Aorta (tissue), 5 donors: ENCODE data around the gene PTPRK. TPM values are rescaled to one million over a fixed set of nuclear protein-coding genes. Genes with fewer than 3 reads are reported as not detected.
A peak's percentile ranks its signal among the peaks of the same experiment; 100 is the strongest.

Experiments used
- ATAC-seq: fragments of 200-7000 bp; cut with Tn5 transposase; one replicate; pipeline ENCODE4 v1.9.1; 2022; ENCODE audit warnings: moderate library complexity; ENCODE audit not compliant: low FRiP score
- DNase-seq, 2 donors: peaks; one replicate each; pipeline ENCODE4 v3.0.0-alpha.2; 2020
- H3K27ac ChIP-seq, 2 donors: one replicate each; pipeline ENCODE4 v1.5.1; 2013; ENCODE audit warnings: low read length in 2 of 2, mild to moderate bottlenecking in 2 of 2, moderate library complexity in 2 of 2, control low read depth in 1 of 2, inconsistent platforms in 1 of 2, low read depth in 1 of 2
- H3K27me3 ChIP-seq, 2 donors: one replicate each; pipeline ENCODE4 v1.6.1; 2013; ENCODE audit warnings: control low read depth in 1 of 2, low read length in 1 of 2, mild to moderate bottlenecking in 1 of 2, moderate library complexity in 1 of 2; ENCODE audit not compliant: insufficient read depth in 2 of 2, control insufficient read depth in 1 of 2
- H3K36me3 ChIP-seq, 2 donors: one replicate each; pipeline ENCODE4 v1.6.1; 2013; ENCODE audit warnings: control low read depth in 1 of 2, low read length in 1 of 2, mild to moderate bottlenecking in 1 of 2; ENCODE audit not compliant: insufficient read depth in 2 of 2, control insufficient read depth in 1 of 2
- H3K4me1 ChIP-seq, 2 donors: one replicate each; pipeline ENCODE4 v1.6.1; 2013; ENCODE audit warnings: low read length in 2 of 2, control low read depth in 1 of 2, mild to moderate bottlenecking in 1 of 2, moderate library complexity in 1 of 2; ENCODE audit not compliant: insufficient read depth in 2 of 2, control insufficient read depth in 1 of 2
- H3K4me3 ChIP-seq, 2 donors: one replicate each; pipeline ENCODE4 v1.5.1; 2013; ENCODE audit warnings: low read length in 2 of 2, control low read depth in 1 of 2, mild to moderate bottlenecking in 1 of 2
- H3K9me3 ChIP-seq: one replicate; pipeline ENCODE4 v1.6.1; 2013; ENCODE audit warnings: mild to moderate bottlenecking, low read length; ENCODE audit not compliant: control insufficient read depth
- WGBS, 2 donors: extraction: QIAGEN DNeasy Blood & Tissue Kit; methylation state at CpG; one replicate each; pipeline ENCODE4 v1.1.7; 2013; 5-methylcytosine and 5-hydroxymethylcytosine counted together
- intact Hi-C, 2 donors: fragments of 100-400 bp; cut with DNase I; formaldehyde crosslinking; loops; one replicate each; pipeline versions ENCODE4 v1.14.2 to v1.15.0; 2022
- polyA plus RNA-seq, 2 donors: library from polyadenylated mRNA; stranded (reverse); fragments of 200-250 nt; gene quantifications; one replicate each; pipeline ENCODE4 v1.2.3, GENCODE V29; 2013
- total RNA-seq, 2 donors: library from RNA; stranded (reverse); fragmentation: NEBNext Ultra II Directional; extraction: Animal tissue kit (Norgen Biotek cat#: 25700); gene quantifications; one replicate each; pipeline ENCODE4 v1.2.1, GENCODE V29; 2021
- donor health status: healthy with polysubstance abuse.
- donor health status: Bipolar disorder and iron deficiency.
- donor health status: DM: no; HTN: no; CAD: no.
- donor health status: DM: no; HTN: no; CAD: no.
- donor health status: DM: yes; HTN: yes; CAD: no.

The PTPRK gene
- total and polyA plus RNA-seq, 4 donors = 3.9 to 50.6 (median 24.9) TPM

- Histone ChIP-seq H3K4me3 (no peak overlapping the region), H3K4me1 (no peaks in the 10 kb centered on the region), H3K36me3 (no peaks in the 10 kb centered on the region), H3K9me3 (no peaks in the 10 kb centered on the region), H3K27ac (no peak overlapping the region), H3K27me3 (no peaks in the 10 kb centered on the region)
- DNase-seq (no peak), ATAC-seq (peak; percentile 22)
- WGBS, 2 donors = 95 to 97% methylated on average over 5 of the region's 5 CpGs
- intact Hi-C loops = no loop called here
Observed at GRCh38 chr6:128053109-128053508, 467.3 kb downstream of the PTPRK start.

DNA sequence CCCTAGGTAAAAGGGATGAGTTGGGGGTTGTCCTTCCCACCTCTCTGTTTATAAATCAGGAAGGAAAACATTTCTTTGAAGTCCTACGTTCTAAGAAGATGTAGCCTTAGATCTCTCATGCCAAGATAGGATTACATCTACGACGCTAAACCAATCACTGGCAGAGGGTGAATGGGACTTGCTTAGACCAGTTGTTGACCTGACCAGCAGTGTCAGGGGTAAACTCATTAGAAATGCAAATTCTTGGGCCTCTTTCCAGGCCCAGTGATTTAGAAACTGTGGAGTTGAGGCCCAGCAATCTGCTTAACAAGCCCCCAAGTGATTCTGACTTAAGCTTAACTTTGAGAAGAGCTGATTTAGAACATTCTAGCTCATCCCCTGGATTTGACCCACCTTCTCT is 472.4 kb downstream of the PTPRK start:
- DNase-seq (no peak), ATAC-seq (no peak)
- Histone ChIP-seq H3K27ac (no peak overlapping the region), H3K9me3 (no peaks in the 10 kb centered on the region), H3K4me1 (peaks cover 0 to 3% of the 10 kb centered on the region in 2 donors), H3K4me3 (no peak overlapping the region), H3K36me3 (no peaks in the 10 kb centered on the region), H3K27me3 (no peaks in the 10 kb centered on the region)
- intact Hi-C loops = no loop called here
- 88 to 94% methylated on average over 3 of the region's 3 CpGs for WGBS, 2 donors

GRCh38 chr6:128046033-128046432 is 474.4 kb downstream of the PTPRK start:
- intact Hi-C loops = no loop called here
- no peak overlapping the region for H3K4me3 ChIP-seq
- no peaks in the 10 kb centered on the region for H3K27me3 ChIP-seq
- no peaks in the 10 kb centered on the region for H3K36me3 ChIP-seq
- no peak for ATAC-seq
- WGBS, 2 donors = 86 to 89% methylated on average over 1 of the region's 1 CpG
- no peak for DNase-seq
- H3K27ac ChIP-seq = no peak overlapping the region
- no peaks in the 10 kb centered on the region for H3K9me3 ChIP-seq
- peaks cover 0 to 3% of the 10 kb centered on the region in 2 donors for H3K4me1 ChIP-seq

GRCh38 chr6:128039543-128039942 is 480.9 kb downstream of the PTPRK start:
- no peaks in the 10 kb centered on the region for H3K36me3 ChIP-seq
- WGBS, 2 donors = 71 to 81% methylated on average over 2 of the region's 2 CpGs
- no peak overlapping the region for H3K27ac ChIP-seq

DNA sequence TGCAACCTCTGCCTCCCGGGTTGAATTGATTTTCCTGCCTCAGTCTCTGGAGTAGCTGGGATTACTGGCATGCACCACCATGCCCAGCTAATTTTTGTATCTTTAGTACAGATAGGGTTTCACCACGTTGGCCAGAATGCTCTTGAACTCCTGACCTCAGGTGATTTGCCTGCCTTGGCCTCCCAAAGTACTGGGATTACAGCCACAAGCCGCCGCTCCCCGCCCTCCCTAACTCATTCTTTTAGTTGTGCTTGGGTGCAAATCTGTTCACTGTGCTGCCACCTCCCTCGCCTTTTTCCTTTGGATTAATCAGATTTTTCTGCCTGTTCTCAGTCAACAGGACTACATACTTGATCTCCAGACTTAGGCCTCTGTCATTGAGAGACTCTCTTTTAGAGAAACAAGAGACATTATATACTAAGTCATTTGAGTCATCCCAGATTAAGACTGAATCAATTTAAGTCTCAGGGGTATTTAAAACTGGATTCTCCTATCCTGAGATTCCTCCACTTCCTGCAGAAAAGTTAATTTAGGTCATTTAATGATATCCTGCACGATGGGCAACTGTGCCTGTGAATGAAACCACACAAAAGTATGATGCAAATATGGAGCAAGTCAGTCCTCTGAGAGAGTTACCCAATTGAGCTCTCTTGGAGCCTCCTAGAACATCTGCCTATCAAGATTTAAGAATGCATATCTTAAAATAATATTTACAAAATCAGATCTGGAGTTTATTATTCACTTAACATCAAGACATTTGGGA is 483.4 kb downstream of the PTPRK start:
- DNase-seq (no peak), ATAC-seq (no peak)
- WGBS, 2 donors = 88 to 91% methylated on average over 7 of the region's 7 CpGs

More at GRCh38 chr6:128039543-128039942, 480.9 kb downstream of the PTPRK start:
- ATAC-seq = no peak
- H3K4me1 ChIP-seq = no peaks in the 10 kb centered on the region
- H3K9me3 ChIP-seq = no peaks in the 10 kb centered on the region
- DNase-seq = no peak
- no peaks in the 10 kb centered on the region for H3K27me3 ChIP-seq
- no peak overlapping the region for H3K4me3 ChIP-seq
- intact Hi-C loops = no loop called here

DNA sequence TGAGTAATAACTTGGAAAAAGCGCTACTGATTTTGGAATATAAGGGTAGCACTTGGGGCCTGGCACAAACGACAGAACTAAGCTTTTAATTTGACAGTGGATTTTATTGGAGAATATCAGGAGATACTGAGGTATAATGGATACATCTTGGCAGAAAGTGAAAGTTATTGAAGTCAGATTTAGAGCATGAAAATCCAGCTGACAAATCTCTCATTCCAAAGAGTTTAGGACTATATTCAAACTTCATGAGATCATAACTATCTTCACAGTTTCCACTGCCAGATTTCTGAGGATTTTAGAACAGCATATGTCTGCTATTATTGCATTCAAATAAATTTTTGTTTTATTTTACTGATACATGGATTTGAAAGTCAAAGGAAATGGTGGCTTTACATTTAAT is 487.2 kb downstream of the PTPRK start:
- DNase-seq (no peak), ATAC-seq (no peak)
- 93 to 94% methylated on average over 2 of the region's 2 CpGs for WGBS, 2 donors
- intact Hi-C loops = no loop called here
- Histone ChIP-seq H3K4me3 (no peak overlapping the region), H3K9me3 (no peaks in the 10 kb centered on the region), H3K27me3 (no peaks in the 10 kb centered on the region), H3K36me3 (no peaks in the 10 kb centered on the region), H3K27ac (no peak overlapping the region), H3K4me1 (no peaks in the 10 kb centered on the region)

More for the DNA sequence above, 483.4 kb downstream of the PTPRK start:
- no peak overlapping the region for H3K4me3 ChIP-seq
- no peak overlapping the region for H3K27ac ChIP-seq
- no peaks in the 10 kb centered on the region for H3K4me1 ChIP-seq
- no peaks in the 10 kb centered on the region for H3K36me3 ChIP-seq
- intact Hi-C loops = no loop called here
- no peaks in the 10 kb centered on the region for H3K27me3 ChIP-seq
- no peaks in the 10 kb centered on the region for H3K9me3 ChIP-seq

DNA sequence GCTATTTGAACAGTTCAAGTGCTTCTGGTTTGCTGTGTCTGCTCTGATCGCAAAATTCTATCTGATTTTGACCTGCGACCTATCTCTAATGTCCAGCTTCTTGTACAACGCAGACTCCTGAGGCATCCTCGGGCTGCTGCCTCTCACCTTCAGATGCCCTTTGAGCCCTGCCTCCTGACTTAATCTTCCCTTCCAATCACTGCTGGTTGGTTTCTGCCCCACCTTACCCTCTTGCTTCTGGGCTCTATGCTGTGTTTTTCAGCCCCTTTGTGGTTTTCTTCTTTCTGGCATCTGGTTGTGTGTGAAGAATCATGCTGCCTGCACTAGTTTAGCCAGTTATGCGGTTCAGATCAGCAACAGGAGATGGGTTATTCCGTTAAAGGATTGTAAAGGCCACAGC is 488.4 kb downstream of the PTPRK start:
- intact Hi-C loops = no loop called here
- Histone ChIP-seq H3K36me3 (no peaks in the 10 kb centered on the region), H3K27me3 (no peaks in the 10 kb centered on the region), H3K4me3 (no peak overlapping the region), H3K27ac (no peak overlapping the region), H3K9me3 (no peaks in the 10 kb centered on the region), H3K4me1 (no peaks in the 10 kb centered on the region)
- ATAC-seq (no peak), DNase-seq (no peak)
- 93 to 94% methylated on average over 6 of the region's 6 CpGs for WGBS, 2 donors

GRCh38 chr6:128029826-128030225 is 490.6 kb downstream of the PTPRK start:
- WGBS, 2 donors = 74 to 77% methylated on average over 1 of the region's 1 CpG
- intact Hi-C loops = no loop called here
- H3K27ac ChIP-seq = no peak overlapping the region
- DNase-seq = no peak
- H3K27me3 ChIP-seq = no peaks in the 10 kb centered on the region
- H3K4me3 ChIP-seq = no peak overlapping the region
- no peaks in the 10 kb centered on the region for H3K36me3 ChIP-seq
- ATAC-seq = no peak
- H3K4me1 ChIP-seq = no peaks in the 10 kb centered on the region
- no peaks in the 10 kb centered on the region for H3K9me3 ChIP-seq

DNA sequence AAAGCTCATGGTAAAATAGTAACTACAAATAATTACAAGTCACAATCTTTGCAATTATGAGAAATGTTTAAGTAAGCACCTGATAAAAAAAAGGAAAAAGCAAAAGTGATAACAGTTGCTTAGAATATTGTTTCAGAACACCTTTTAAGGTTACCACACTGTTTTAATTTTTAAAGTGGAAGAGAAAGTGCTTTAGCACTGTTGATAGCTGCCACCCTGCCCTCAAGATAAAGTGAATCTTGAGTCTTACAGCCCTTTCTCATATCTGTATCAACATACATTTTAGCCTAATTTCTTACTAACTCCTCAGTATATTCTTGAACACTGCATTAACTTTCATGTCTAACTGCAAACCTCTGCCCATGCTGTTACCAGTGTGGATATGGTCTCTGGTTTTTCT is 492.2 kb downstream of the PTPRK start:
- ATAC-seq (no peak), DNase-seq (no peak)
- intact Hi-C loops = no loop called here
- Histone ChIP-seq H3K27ac (no peak overlapping the region), H3K9me3 (no peaks in the 10 kb centered on the region), H3K4me1 (no peaks in the 10 kb centered on the region), H3K36me3 (no peaks in the 10 kb centered on the region), H3K4me3 (no peak overlapping the region), H3K27me3 (no peaks in the 10 kb centered on the region)
